WTC11 (cell line): ENCODE data around the gene DPY30.

Experiments
- CREB1 ChIP-seq: sonication (generic); formaldehyde crosslinking; IDR thresholded peaks from 2 replicates; pipeline ENCODE4 v1.8.0; 2023; ENCODE audit warnings: mild to moderate bottlenecking, missing genetic modification reagents
- ETV6 ChIP-seq: sonication (generic); formaldehyde crosslinking; IDR thresholded peaks from 2 replicates; pipeline ENCODE4 v1.8.1; 2022; ENCODE audit warnings: mild to moderate bottlenecking, missing genetic modification reagents
- NR1H2 ChIP-seq: sonication (generic); formaldehyde crosslinking; IDR thresholded peaks from 2 replicates; pipeline ENCODE4 v1.9.0; 2021; ENCODE audit warnings: mild to moderate bottlenecking, moderate library complexity, missing genetic modification reagents
- ZNF121 ChIP-seq: sonication (generic); formaldehyde crosslinking; IDR thresholded peaks from 2 replicates; pipeline ENCODE4 v1.8.0; 2023; ENCODE audit warnings: missing genetic modification reagents
- TF ChIP-seq, protein P1 (sequence below): fragments of 200-600 bp; IDR thresholded peaks from 2 replicates; pipeline ENCODE4 v1.8.0; 2022; ENCODE audit warnings: antibody characterized with exemption

- TF ChIP-seq, protein P1, sequence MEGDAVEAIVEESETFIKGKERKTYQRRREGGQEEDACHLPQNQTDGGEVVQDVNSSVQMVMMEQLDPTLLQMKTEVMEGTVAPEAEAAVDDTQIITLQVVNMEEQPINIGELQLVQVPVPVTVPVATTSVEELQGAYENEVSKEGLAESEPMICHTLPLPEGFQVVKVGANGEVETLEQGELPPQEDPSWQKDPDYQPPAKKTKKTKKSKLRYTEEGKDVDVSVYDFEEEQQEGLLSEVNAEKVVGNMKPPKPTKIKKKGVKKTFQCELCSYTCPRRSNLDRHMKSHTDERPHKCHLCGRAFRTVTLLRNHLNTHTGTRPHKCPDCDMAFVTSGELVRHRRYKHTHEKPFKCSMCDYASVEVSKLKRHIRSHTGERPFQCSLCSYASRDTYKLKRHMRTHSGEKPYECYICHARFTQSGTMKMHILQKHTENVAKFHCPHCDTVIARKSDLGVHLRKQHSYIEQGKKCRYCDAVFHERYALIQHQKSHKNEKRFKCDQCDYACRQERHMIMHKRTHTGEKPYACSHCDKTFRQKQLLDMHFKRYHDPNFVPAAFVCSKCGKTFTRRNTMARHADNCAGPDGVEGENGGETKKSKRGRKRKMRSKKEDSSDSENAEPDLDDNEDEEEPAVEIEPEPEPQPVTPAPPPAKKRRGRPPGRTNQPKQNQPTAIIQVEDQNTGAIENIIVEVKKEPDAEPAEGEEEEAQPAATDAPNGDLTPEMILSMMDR: no peak
- TF ChIP-seq CREB1 (CRISPR knock-in tag) (no peak), ZNF121 (CRISPR knock-in tag) (no peak), NR1H2 (CRISPR knock-in tag) (no peak), ETV6 (CRISPR knock-in tag) (no peak)
These were observed 59.6 kb downstream of the DPY30 start for GRCh38 chr2:31979956-31980355.
